Loucy (cell line): ENCODE data around the gene TRA2B.

Source experiments
- H2AFZ ChIP-seq: fragments of 200-600 bp; sonication (generic); 2 replicates; pipeline ENCODE4 v1.6.0; 2016; ENCODE audit warnings: antibody characterized with exemption, mild to moderate bottlenecking, low read length, moderate library complexity
- H3F3A ChIP-seq: fragments of 200-600 bp; 2 replicates; pipeline ENCODE4 v1.6.0; 2016; ENCODE audit warnings: antibody characterized with exemption, low read depth, mild to moderate bottlenecking
- H3K27me3 ChIP-seq: fragments of 200-600 bp; sonication (generic); 2 replicates; pipeline ENCODE4 v1.6.1; 2014; ENCODE audit warnings: low read length, mild to moderate bottlenecking; ENCODE audit not compliant: insufficient read depth, poor library complexity, severe bottlenecking
- H3K36me3 ChIP-seq: fragments of 200-600 bp; sonication (generic); 2 replicates; pipeline ENCODE4 v1.6.1; 2016; ENCODE audit warnings: low read length; ENCODE audit not compliant: insufficient read depth
- H3K4me1 ChIP-seq: fragments of 200-600 bp; sonication (generic); 2 replicates; pipeline ENCODE4 v1.5.1; 2014; ENCODE audit warnings: low read length, mild to moderate bottlenecking; ENCODE audit not compliant: insufficient read depth, poor library complexity, severe bottlenecking
- H3K4me2 ChIP-seq: fragments of 200-600 bp; sonication (generic); 2 replicates; pipeline ENCODE4 v1.6.0; 2014; ENCODE audit warnings: antibody characterized with exemption, low read length, low read depth, mild to moderate bottlenecking; ENCODE audit not compliant: poor library complexity, severe bottlenecking
- H3K4me3 ChIP-seq: fragments of 200-600 bp; sonication (generic); 2 replicates; pipeline ENCODE4 v1.5.1; 2014; ENCODE audit warnings: low read length, mild to moderate bottlenecking, mixed read lengths; ENCODE audit not compliant: poor library complexity, severe bottlenecking
- H3K79me2 ChIP-seq: fragments of 200-600 bp; sonication (generic); 2 replicates; pipeline ENCODE4 v1.6.1; 2014; ENCODE audit warnings: low read length; ENCODE audit not compliant: insufficient read depth
- H3K9ac ChIP-seq: fragments of 200-600 bp; sonication (generic); 2 replicates; pipeline ENCODE4 v1.6.0; 2014; ENCODE audit warnings: mild to moderate bottlenecking, low read depth, low read length, moderate library complexity; ENCODE audit not compliant: poor library complexity, severe bottlenecking
- H3K9me2 ChIP-seq: fragments of 200-600 bp; sonication (generic); replicated peaks from 2 replicates; pipeline ENCODE4 v1.6.1; 2016; ENCODE audit warnings: low read depth, low read length, mixed read lengths
- H3K9me3 ChIP-seq: fragments of 200-600 bp; sonication (generic); 2 replicates; pipeline ENCODE4 v1.6.1; 2014; ENCODE audit warnings: mild to moderate bottlenecking, antibody characterized with exemption, low read length, low read depth; ENCODE audit not compliant: insufficient read depth
- H4K20me1 ChIP-seq: fragments of 200-600 bp; sonication (generic); 2 replicates; pipeline ENCODE4 v1.6.0; 2014; ENCODE audit warnings: antibody characterized with exemption, low read length, mild to moderate bottlenecking; ENCODE audit not compliant: insufficient read depth, poor library complexity, severe bottlenecking
- EZH2phosphoT487 ChIP-seq: fragments of 200-600 bp; IDR thresholded peaks from 2 replicates; pipeline ENCODE4 v1.6.1; 2018; ENCODE audit warnings: antibody characterized with exemption, mild to moderate bottlenecking, moderate library complexity, borderline replicate concordance
- TF ChIP-seq, protein P1 (sequence below): fragments of 200-600 bp; sonication (generic); conservative IDR thresholded peaks from 2 replicates; pipeline ENCODE4 v1.5.1; 2014; ENCODE audit warnings: mild to moderate bottlenecking, antibody characterized with exemption, low read length

Gene TRA2B

DNA sequence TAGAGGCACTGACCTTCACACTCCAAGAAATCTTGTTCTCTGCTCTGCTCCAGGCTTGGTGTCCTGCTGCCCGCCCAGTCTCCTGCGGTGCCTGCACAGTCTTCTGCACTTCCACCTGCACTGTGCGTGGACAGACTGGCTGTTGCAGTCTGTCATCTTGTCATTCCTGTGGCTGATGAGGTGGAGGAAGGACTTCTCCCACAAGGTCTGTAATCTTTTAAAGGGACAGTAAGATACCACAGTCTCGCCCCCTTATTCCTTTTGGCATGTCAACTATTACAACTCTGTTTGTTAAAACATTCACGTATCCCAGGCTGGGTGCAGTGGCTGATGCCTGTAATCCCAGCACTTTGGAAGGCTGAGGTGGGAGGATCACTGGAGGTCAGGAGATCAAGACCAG is 58.9 kb downstream of the TRA2B start:
- Histone ChIP-seq H3K4me2 (no peak overlapping the region), H3K27me3 (no peaks in the 10 kb centered on the region)
- TF ChIP-seq EZH2phosphoT487: no peak
- TF ChIP-seq, protein P1, sequence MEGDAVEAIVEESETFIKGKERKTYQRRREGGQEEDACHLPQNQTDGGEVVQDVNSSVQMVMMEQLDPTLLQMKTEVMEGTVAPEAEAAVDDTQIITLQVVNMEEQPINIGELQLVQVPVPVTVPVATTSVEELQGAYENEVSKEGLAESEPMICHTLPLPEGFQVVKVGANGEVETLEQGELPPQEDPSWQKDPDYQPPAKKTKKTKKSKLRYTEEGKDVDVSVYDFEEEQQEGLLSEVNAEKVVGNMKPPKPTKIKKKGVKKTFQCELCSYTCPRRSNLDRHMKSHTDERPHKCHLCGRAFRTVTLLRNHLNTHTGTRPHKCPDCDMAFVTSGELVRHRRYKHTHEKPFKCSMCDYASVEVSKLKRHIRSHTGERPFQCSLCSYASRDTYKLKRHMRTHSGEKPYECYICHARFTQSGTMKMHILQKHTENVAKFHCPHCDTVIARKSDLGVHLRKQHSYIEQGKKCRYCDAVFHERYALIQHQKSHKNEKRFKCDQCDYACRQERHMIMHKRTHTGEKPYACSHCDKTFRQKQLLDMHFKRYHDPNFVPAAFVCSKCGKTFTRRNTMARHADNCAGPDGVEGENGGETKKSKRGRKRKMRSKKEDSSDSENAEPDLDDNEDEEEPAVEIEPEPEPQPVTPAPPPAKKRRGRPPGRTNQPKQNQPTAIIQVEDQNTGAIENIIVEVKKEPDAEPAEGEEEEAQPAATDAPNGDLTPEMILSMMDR: no peak

DNA sequence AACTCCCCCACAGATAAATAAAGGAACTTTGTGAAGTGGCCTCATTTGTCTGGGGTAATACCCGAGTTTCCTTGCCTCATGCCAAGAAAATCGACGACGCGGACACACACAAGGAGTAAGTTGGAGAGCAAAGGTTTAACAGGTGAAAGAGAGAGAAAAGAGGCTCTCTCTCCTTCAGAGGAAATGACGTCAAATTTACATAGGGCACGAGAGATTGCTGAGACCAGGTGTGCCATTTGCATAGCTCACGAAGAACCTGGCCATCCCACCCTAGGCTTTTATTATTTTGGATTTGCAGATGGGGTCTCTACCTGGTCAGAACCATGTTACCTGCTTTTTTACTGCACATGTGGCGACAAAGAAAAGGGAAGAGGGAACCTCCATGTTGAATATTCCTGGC is 63.7 kb downstream of the TRA2B start:
- Histone ChIP-seq H3K9me2 (no peaks in the 10 kb centered on the region), H3K79me2 (no peaks in the 10 kb centered on the region), H3K4me1 (no peaks in the 10 kb centered on the region), H4K20me1 (no peaks in the 10 kb centered on the region), H3K4me2 (no peak overlapping the region), H3K9ac (no peak overlapping the region), H3K4me3 (no peak overlapping the region), H3K36me3 (no peaks in the 10 kb centered on the region), H3F3A (no peaks in the 10 kb centered on the region), H3K27me3 (no peaks in the 10 kb centered on the region), H2AFZ (no peak overlapping the region), H3K9me3 (no peaks in the 10 kb centered on the region)
- TF ChIP-seq, protein P1: no peak
- TF ChIP-seq EZH2phosphoT487: no peak

More for the DNA sequence above, 58.9 kb downstream of the TRA2B start:
- no peaks in the 10 kb centered on the region for H3K9me2 ChIP-seq
- no peaks in the 10 kb centered on the region for H3K9me3 ChIP-seq
- H4K20me1 ChIP-seq: no peaks in the 10 kb centered on the region
- H3F3A ChIP-seq: no peaks in the 10 kb centered on the region
- no peaks in the 10 kb centered on the region for H3K36me3 ChIP-seq
- no peak overlapping the region for H3K9ac ChIP-seq
- no peak overlapping the region for H2AFZ ChIP-seq
- no peaks in the 10 kb centered on the region for H3K4me1 ChIP-seq
- no peaks in the 10 kb centered on the region for H3K79me2 ChIP-seq
- no peak overlapping the region for H3K4me3 ChIP-seq

DNA sequence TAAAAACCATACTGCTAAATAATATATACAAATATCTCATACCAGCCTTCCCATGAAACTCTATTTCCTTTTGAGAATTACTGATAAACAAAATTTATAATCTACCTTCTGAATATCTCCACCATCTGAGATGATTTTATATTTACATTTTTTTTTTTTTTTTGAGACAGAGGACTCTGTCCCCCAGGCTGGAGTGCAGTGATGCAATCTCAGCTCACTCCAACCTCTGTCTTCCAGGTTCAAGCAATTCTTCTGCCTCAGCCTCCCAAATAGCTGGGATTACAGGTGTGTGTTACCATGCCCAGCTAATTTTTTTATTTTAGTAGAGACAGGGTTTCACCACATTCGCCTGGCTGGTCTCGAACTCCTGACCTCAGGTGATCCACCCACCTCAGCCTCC is 70.2 kb downstream of the TRA2B start:
- no peaks in the 10 kb centered on the region for H3K9me2 ChIP-seq
- no peaks in the 10 kb centered on the region for H3K27me3 ChIP-seq
- TF ChIP-seq, protein P1: no peak
- TF ChIP-seq EZH2phosphoT487: no peak
- H3K4me3 ChIP-seq: no peak overlapping the region
- H3K4me1 ChIP-seq: no peaks in the 10 kb centered on the region
- H4K20me1 ChIP-seq: no peaks in the 10 kb centered on the region
- H3K36me3 ChIP-seq: no peaks in the 10 kb centered on the region
- no peak overlapping the region for H3K4me2 ChIP-seq
- H2AFZ ChIP-seq: no peak overlapping the region
- no peak overlapping the region for H3K9ac ChIP-seq
- no peaks in the 10 kb centered on the region for H3F3A ChIP-seq
- no peaks in the 10 kb centered on the region for H3K9me3 ChIP-seq
- no peaks in the 10 kb centered on the region for H3K79me2 ChIP-seq
